HG03159 (cell line): ENCODE results near the gene DPP9.
"Not testable (repeated sequence)": the region's sequence is repeated elsewhere in the genome, so short reads cannot be mapped to it uniquely, and the experiment has no call there.

Source experiments
- ATAC-seq: cut with Tn5 transposase; IDR thresholded peaks from one replicate; pipeline ENCODE4 v1.9.1; 2021; ENCODE audit warnings: mild to moderate bottlenecking, moderate library complexity; ENCODE audit not compliant: unreplicated experiment

DPP9 gene

GRCh38 chr19:4723595-4724514, at the start of gene DPP9:
Gene DPP9 (minus strand): TSS chr19:4723842. CDS start chr19:4719906, 3,936 bp downstream.
- ATAC-seq, result peak; percentile 87

GRCh38 chr19:4773047-4773640, 49.5 kb upstream of the DPP9 start:
- no peak for ATAC-seq

GRCh38 chr19:4772566-4772965, 48.9 kb upstream of the DPP9 start:
- no peak for ATAC-seq

GRCh38 chr19:4768934-4769777, 45.5 kb upstream of the DPP9 start:
- ATAC-seq, result no peak

- no peak for ATAC-seq
These were observed 40.7 kb upstream of the DPP9 start for GRCh38 chr19:4764393-4764660.

- no peak for ATAC-seq
These were observed 39.4 kb upstream of the DPP9 start for GRCh38 chr19:4763021-4763420.

- ATAC-seq, result no peak
These were observed 36.6 kb upstream of the DPP9 start for GRCh38 chr19:4760285-4760650.

- no peak for ATAC-seq
These were observed 36.0 kb upstream of the DPP9 start for GRCh38 chr19:4759388-4760284.

GRCh38 chr19:4758659-4759058, 35.0 kb upstream of the DPP9 start:
- no peak for ATAC-seq

- ATAC-seq, result no peak
These were observed 34.4 kb upstream of the DPP9 start for GRCh38 chr19:4758082-4758481.

- ATAC-seq, result no peak
These were observed 31.8 kb upstream of the DPP9 start for GRCh38 chr19:4755459-4755858.

GRCh38 chr19:4754248-4754647, 30.6 kb upstream of the DPP9 start:
- ATAC-seq, result no peak

GRCh38 chr19:4749870-4750590, 26.4 kb upstream of the DPP9 start:
- no peak for ATAC-seq

GRCh38 chr19:4748589-4748988, 24.9 kb upstream of the DPP9 start:
- no peak for ATAC-seq

GRCh38 chr19:4748185-4748584, 24.5 kb upstream of the DPP9 start:
- ATAC-seq, result no peak

- ATAC-seq, result no peak
These were observed 22.3 kb upstream of the DPP9 start for GRCh38 chr19:4745986-4746385.

GRCh38 chr19:4745175-4745574, 21.5 kb upstream of the DPP9 start:
- ATAC-seq, result not testable (repeated sequence)

- ATAC-seq, result no peak
These were observed 21.0 kb upstream of the DPP9 start for GRCh38 chr19:4744451-4745174.
